H9 (cell line): ENCODE results near the gene PRKAG2. TPM values are rescaled to one million over a fixed set of nuclear protein-coding genes. Genes with fewer than 3 reads are reported as not detected.

Source experiments
- DNase-seq: peaks from one replicate; pipeline ENCODE4 v3.0.0-alpha.2; 2017
- H2AFZ ChIP-seq: one replicate; pipeline ENCODE4 v1.6.1; 2013; ENCODE audit warnings: mild to moderate bottlenecking, low read length, control low read depth, moderate library complexity
- H2AK5ac ChIP-seq: 2 replicates; pipeline ENCODE4 v1.6.1; 2013; ENCODE audit warnings: low read length, control low read depth, mixed read lengths; ENCODE audit not compliant: insufficient read length
- H2BK120ac ChIP-seq: one replicate; pipeline ENCODE4 v1.6.1; 2013; ENCODE audit warnings: low read depth, mild to moderate bottlenecking, low read length, control low read depth, inconsistent platforms; ENCODE audit not compliant: poor library complexity, severe bottlenecking
- H2BK12ac ChIP-seq: 2 replicates; pipeline ENCODE4 v1.6.1; 2013; ENCODE audit warnings: low read length, control low read depth, mixed read lengths, low read depth; ENCODE audit not compliant: insufficient read length
- H2BK15ac ChIP-seq: 2 replicates; pipeline ENCODE4 v1.6.1; 2013; ENCODE audit warnings: low read depth, low read length, control low read depth
- H2BK20ac ChIP-seq: one replicate; pipeline ENCODE4 v1.6.1; 2013; ENCODE audit warnings: low read depth, mild to moderate bottlenecking, low read length, control low read depth, inconsistent platforms; ENCODE audit not compliant: poor library complexity, severe bottlenecking
- H2BK5ac ChIP-seq: 2 replicates; pipeline ENCODE4 v1.6.1; 2013; ENCODE audit warnings: low read length, control low read depth, mixed read lengths; ENCODE audit not compliant: insufficient read length
- H3K14ac ChIP-seq: 2 replicates; pipeline ENCODE4 v1.6.1; 2013; ENCODE audit warnings: low read length, control low read depth; ENCODE audit not compliant: insufficient read depth
- H3K18ac ChIP-seq: 2 replicates; pipeline ENCODE4 v1.6.1; 2013; ENCODE audit warnings: low read depth, mild to moderate bottlenecking, mixed read lengths, low read length, control low read depth; ENCODE audit not compliant: insufficient read length
- H3K23ac ChIP-seq: 2 replicates; pipeline ENCODE4 v1.6.1; 2013; ENCODE audit warnings: low read length, control low read depth, mixed read lengths, low read depth; ENCODE audit not compliant: insufficient read length
- H3K23me2 ChIP-seq: 2 replicates; pipeline ENCODE4 v1.6.1; 2013; ENCODE audit warnings: low read depth, mild to moderate bottlenecking, mixed read lengths, low read length, control low read depth; ENCODE audit not compliant: insufficient read length, poor library complexity, severe bottlenecking
- H3K27ac ChIP-seq: 2 replicates; pipeline ENCODE4 v1.5.1; 2013; ENCODE audit warnings: low read length, control low read depth, mixed read lengths, low read depth; ENCODE audit not compliant: insufficient read length
- H3K27me3 ChIP-seq: 2 replicates; pipeline ENCODE4 v1.6.1; 2013; ENCODE audit warnings: low read length, control low read depth, inconsistent platforms; ENCODE audit not compliant: insufficient read depth
- H3K4ac ChIP-seq: 2 replicates; pipeline ENCODE4 v1.6.1; 2013; ENCODE audit warnings: low read depth, mild to moderate bottlenecking, control low read depth, inconsistent platforms, low read length, moderate library complexity
- H3K4me1 ChIP-seq: 2 replicates; pipeline ENCODE4 v1.6.1; 2013; ENCODE audit warnings: low read length, control low read depth, inconsistent platforms; ENCODE audit not compliant: insufficient read depth
- H3K4me2 ChIP-seq: 2 replicates; pipeline ENCODE4 v1.6.1; 2013; ENCODE audit warnings: low read length, control low read depth, mixed read lengths; ENCODE audit not compliant: insufficient read length, insufficient read depth
- H3K56ac ChIP-seq: 2 replicates; pipeline ENCODE4 v1.6.1; 2013; ENCODE audit warnings: low read depth, mild to moderate bottlenecking, mixed read lengths, low read length, control low read depth; ENCODE audit not compliant: insufficient read length
- H3K79me1 ChIP-seq: 2 replicates; pipeline ENCODE4 v1.6.1; 2013; ENCODE audit warnings: low read depth, mild to moderate bottlenecking, moderate library complexity, low read length, control low read depth, inconsistent platforms; ENCODE audit not compliant: insufficient read depth, poor library complexity, severe bottlenecking
- H3K79me2 ChIP-seq: 2 replicates; pipeline ENCODE4 v1.6.1; 2013; ENCODE audit warnings: low read length, control low read depth, inconsistent platforms; ENCODE audit not compliant: insufficient read depth
- H3K9ac ChIP-seq: 2 replicates; pipeline ENCODE4 v1.6.1; 2013; ENCODE audit warnings: low read length, control low read depth, mixed read lengths; ENCODE audit not compliant: insufficient read length; ENCODE audit errors: extremely low read depth
- H3K9me3 ChIP-seq: one replicate; pipeline ENCODE4 v1.6.1; 2013; ENCODE audit warnings: low read depth, low read length, inconsistent platforms; ENCODE audit not compliant: control insufficient read depth
- H3T11ph ChIP-seq: one replicate; pipeline ENCODE4 v1.6.1; 2013; ENCODE audit warnings: mild to moderate bottlenecking, low read length, control low read depth, inconsistent platforms
- H4K20me1 ChIP-seq: one replicate; pipeline ENCODE4 v1.6.1; 2013; ENCODE audit not compliant: control insufficient read depth, insufficient read length, insufficient read depth
- H4K5ac ChIP-seq: 2 replicates; pipeline ENCODE4 v1.6.1; 2013; ENCODE audit warnings: low read depth, mild to moderate bottlenecking, mixed read lengths, low read length, control low read depth; ENCODE audit not compliant: insufficient read length
- H4K8ac ChIP-seq: replicated peaks from 2 replicates; pipeline ENCODE4 v1.6.1; 2013; ENCODE audit warnings: low read length, control low read depth, mixed read lengths, low read depth; ENCODE audit not compliant: insufficient read length
- H4K91ac ChIP-seq: 2 replicates; pipeline ENCODE4 v1.6.1; 2013; ENCODE audit warnings: low read depth, mild to moderate bottlenecking, moderate library complexity, mixed read lengths, low read length, control low read depth; ENCODE audit not compliant: insufficient read length
- H3K27ac Mint-ChIP-seq, 3 experiments: 2 replicates in 2 of 3; 3 replicates in 1 of 3; pipeline ENCODE4 v1.8.0; 2020 to 2021; ENCODE audit warnings: mixed read lengths in 3 of 3, mild to moderate bottlenecking in 1 of 3, moderate library complexity in 1 of 3
- H3K27me3 Mint-ChIP-seq: 2 replicates; pipeline ENCODE4 v1.8.0; 2021; ENCODE audit warnings: low read depth, mild to moderate bottlenecking, moderate library complexity, mixed read lengths
- H3K36me3 Mint-ChIP-seq, 3 experiments: 2 replicates in 2 of 3; 3 replicates in 1 of 3; pipeline ENCODE4 v1.8.0; 2020 to 2021; ENCODE audit warnings: low read depth in 3 of 3, mixed read lengths in 3 of 3; ENCODE audit not compliant: insufficient read depth in 1 of 3
- H3K4me1 Mint-ChIP-seq, 2 experiments: 2 replicates each; pipeline ENCODE4 v1.8.0; 2020; ENCODE audit warnings: mixed read lengths in 2 of 2
- H3K4me3 Mint-ChIP-seq, 2 experiments: 2 replicates in 1 of 2; 3 replicates in 1 of 2; pipeline ENCODE4 v1.8.0; 2020 to 2021; ENCODE audit warnings: mild to moderate bottlenecking in 2 of 2, mixed read lengths in 2 of 2, moderate library complexity in 1 of 2
- H3K9me3 Mint-ChIP-seq, 2 experiments: 2 replicates in 1 of 2; 3 replicates in 1 of 2; pipeline ENCODE4 v1.8.0; 2020; ENCODE audit warnings: mild to moderate bottlenecking in 2 of 2, mixed read lengths in 2 of 2, moderate library complexity in 1 of 2
- WGBS: extraction: QIAGEN DNeasy Blood & Tissue Kit; methylation state at CpG from one replicate; pipeline ENCODE4 v1.1.7; 2013; ENCODE audit warnings: missing lambda C conversion rate, low lambda C conversion rate, mixed read lengths; ENCODE audit not compliant: insufficient read length; ENCODE audit errors: extremely low coverage; 5-methylcytosine and 5-hydroxymethylcytosine counted together
- total RNA-seq: library from RNA; stranded (reverse); gene quantifications from 2 replicates; pipeline ENCODE4 v1.2.1, GENCODE V29; 2021
- TF ChIP-seq, protein P1 (sequence below): fragments of 200-600 bp; sonication (generic); conservative IDR thresholded peaks from 3 replicates; pipeline ENCODE4 v1.8.0; 2021; ENCODE audit warnings: antibody characterized with exemption, mild to moderate bottlenecking

The PRKAG2 gene
- total RNA-seq, 1 experiment from 2014 or later = 11.8 TPM

DNA sequence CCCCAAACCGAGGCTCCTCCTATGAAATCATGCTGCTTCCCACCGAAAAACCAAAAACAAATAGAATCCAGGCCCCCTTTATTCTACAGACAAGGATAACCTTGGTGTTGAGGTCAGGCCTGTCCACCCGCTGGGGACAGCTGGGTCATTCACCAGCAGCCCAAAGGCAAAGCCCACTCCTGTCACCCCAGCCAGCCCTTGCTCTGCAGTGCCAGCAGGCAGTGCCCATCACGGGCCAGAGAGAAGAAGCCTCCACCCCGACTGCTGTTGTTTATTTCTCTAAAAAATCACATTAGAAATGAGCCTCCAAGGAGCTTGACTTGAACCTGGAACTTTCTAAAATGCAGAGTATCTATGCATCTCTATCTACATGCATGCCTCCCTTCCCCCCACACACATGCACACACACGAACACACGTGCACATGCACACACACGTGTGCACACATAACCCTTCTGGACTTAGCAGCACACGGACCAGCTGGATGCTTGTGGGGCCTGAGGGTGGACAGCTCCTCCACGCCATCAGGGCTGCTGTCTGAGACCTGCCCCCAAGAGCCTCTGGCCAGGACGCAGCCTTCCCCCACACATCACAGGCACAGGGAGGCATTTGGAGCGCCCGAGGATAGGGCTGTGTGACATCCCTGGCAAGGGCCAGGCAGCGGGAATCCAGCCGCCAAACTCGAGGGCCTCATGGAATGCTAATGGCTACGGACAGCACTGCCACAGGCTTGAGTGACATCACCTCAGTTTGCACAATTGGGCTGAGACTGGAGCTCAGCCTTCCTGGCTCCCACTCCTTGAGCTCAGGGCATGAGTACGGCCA is 22.8 kb downstream of the PRKAG2 start:
- Mint-ChIP-seq H3K4me3 (no peak overlapping the region), H3K4me1 (peaks cover 0 to 17% of the 10 kb centered on the region in 2 experiments; a peak in 2 of 4 replicates), H3K9me3 (no peaks in the 10 kb centered on the region), H3K36me3 (no peaks in the 10 kb centered on the region), H3K27ac (no peak overlapping the region; a peak in 1 of 7 replicates), H3K27me3 (no peaks in the 10 kb centered on the region; the same call in 1 of the 2 replicates)
- H3K4ac ChIP-seq = no peak overlapping the region
- H4K5ac ChIP-seq = no peak overlapping the region
- no peak overlapping the region for H4K8ac ChIP-seq
- H3K9ac ChIP-seq = no peak overlapping the region
- H2AK5ac ChIP-seq = no peak overlapping the region
- no peak overlapping the region for H2BK5ac ChIP-seq
- no peaks in the 10 kb centered on the region for H3K4me1 ChIP-seq
- H3K23ac ChIP-seq = no peak overlapping the region
- H2AFZ ChIP-seq = no peak overlapping the region
- no peaks in the 10 kb centered on the region for H4K20me1 ChIP-seq
- no peaks in the 10 kb centered on the region for H3K23me2 ChIP-seq
- no peak overlapping the region for H3K18ac ChIP-seq
- H3K27ac ChIP-seq = no peak overlapping the region
- H3K9me3 ChIP-seq = no peaks in the 10 kb centered on the region
- no peak overlapping the region for H3T11ph ChIP-seq
- no peaks in the 10 kb centered on the region for H3K79me2 ChIP-seq
- DNase-seq = no peak
- H2BK120ac ChIP-seq = no peak overlapping the region
- H2BK20ac ChIP-seq = no peak overlapping the region
- no peak overlapping the region for H2BK15ac ChIP-seq
- no peak overlapping the region for H3K56ac ChIP-seq
- H3K79me1 ChIP-seq = no peaks in the 10 kb centered on the region
- no CpG with 5 or more reads among the region's 18 CpGs for WGBS
- H3K27me3 ChIP-seq = no peaks in the 10 kb centered on the region
- no peak overlapping the region for H2BK12ac ChIP-seq
- no peak overlapping the region for H3K4me2 ChIP-seq
- TF ChIP-seq, protein P1, sequence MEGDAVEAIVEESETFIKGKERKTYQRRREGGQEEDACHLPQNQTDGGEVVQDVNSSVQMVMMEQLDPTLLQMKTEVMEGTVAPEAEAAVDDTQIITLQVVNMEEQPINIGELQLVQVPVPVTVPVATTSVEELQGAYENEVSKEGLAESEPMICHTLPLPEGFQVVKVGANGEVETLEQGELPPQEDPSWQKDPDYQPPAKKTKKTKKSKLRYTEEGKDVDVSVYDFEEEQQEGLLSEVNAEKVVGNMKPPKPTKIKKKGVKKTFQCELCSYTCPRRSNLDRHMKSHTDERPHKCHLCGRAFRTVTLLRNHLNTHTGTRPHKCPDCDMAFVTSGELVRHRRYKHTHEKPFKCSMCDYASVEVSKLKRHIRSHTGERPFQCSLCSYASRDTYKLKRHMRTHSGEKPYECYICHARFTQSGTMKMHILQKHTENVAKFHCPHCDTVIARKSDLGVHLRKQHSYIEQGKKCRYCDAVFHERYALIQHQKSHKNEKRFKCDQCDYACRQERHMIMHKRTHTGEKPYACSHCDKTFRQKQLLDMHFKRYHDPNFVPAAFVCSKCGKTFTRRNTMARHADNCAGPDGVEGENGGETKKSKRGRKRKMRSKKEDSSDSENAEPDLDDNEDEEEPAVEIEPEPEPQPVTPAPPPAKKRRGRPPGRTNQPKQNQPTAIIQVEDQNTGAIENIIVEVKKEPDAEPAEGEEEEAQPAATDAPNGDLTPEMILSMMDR = no peak
- H3K14ac ChIP-seq = no peak overlapping the region
- no peak overlapping the region for H4K91ac ChIP-seq
